HEK293T (cell line): ENCODE results near the gene YTHDF1.

Experiments
- BHLHE40 ChIP-seq: fragments of 450-650 bp; IDR thresholded peaks from 2 replicates; pipeline ENCODE4 v1.6.1; 2016; ENCODE audit warnings: mild to moderate bottlenecking, moderate library complexity, borderline replicate concordance
- FOXK2 ChIP-seq: fragments of 450-650 bp; IDR thresholded peaks from 2 replicates; pipeline ENCODE4 v1.6.1; 2016; ENCODE audit warnings: mild to moderate bottlenecking
- FOXM1 ChIP-seq: fragments of 450-650 bp; IDR thresholded peaks from 2 replicates; pipeline ENCODE4 v1.6.1; 2017; ENCODE audit warnings: mild to moderate bottlenecking, borderline replicate concordance
- ZNF384 ChIP-seq: fragments of 450-650 bp; IDR thresholded peaks from 2 replicates; pipeline ENCODE4 v1.6.1; 2016

DNA sequence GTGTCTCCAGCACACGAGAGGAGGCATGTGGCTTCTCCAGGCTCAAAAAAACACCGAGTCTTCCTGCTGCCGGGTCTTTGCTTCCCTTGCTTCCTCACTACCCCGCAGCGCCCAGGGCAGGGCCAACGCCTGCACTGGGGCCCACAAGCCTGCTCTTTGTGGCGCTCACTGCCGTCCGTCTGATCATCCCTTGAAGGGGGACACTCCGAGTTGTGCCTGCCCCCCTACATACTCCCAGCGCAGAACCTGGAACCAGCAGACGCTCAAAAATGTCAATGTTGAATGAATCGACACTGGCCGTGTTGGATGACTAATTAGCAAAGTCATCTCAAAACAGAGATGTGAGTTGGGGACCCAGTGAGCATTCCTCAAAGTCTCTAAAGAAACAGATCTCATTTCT is 48.6 kb upstream of the YTHDF1 start:
- TF ChIP-seq BHLHE40 (no peak), FOXK2 (no peak), ZNF384 (no peak), FOXM1 (no peak)
